Stimulated activated memory B cell treated with anti-CD40 and anti-IgM and Interleukin-4, amounts not matched to agents 10 μg/mL and 1 μg/mL and 100 μg/mL, for 72 hours (primary cell): Measurements from ENCODE around the gene RXRG.

ENCODE experiments used
- ATAC-seq: fragments of 150-1000 bp; cut with Tn5 transposase; 2 replicates; pipeline ENCODE4 v1.10.0; 2021
- H3K27ac Mint-ChIP-seq: one replicate; pipeline ENCODE4 v1.8.0; 2022; ENCODE audit warnings: mild to moderate bottlenecking, mixed read lengths
- H3K27me3 Mint-ChIP-seq: one replicate; pipeline ENCODE4 v1.8.0; 2022; ENCODE audit warnings: mixed read lengths
- H3K36me3 Mint-ChIP-seq: one replicate; pipeline ENCODE4 v1.8.0; 2022; ENCODE audit warnings: mixed read lengths
- H3K4me1 Mint-ChIP-seq: one replicate; pipeline ENCODE4 v1.8.0; 2022; ENCODE audit warnings: mixed read lengths
- H3K4me3 Mint-ChIP-seq: one replicate; pipeline ENCODE4 v1.8.0; 2022; ENCODE audit warnings: mild to moderate bottlenecking, moderate library complexity, mixed read lengths
- H3K9me3 Mint-ChIP-seq: one replicate; pipeline ENCODE4 v1.8.0; 2022; ENCODE audit warnings: mixed read lengths

RXRG gene

DNA sequence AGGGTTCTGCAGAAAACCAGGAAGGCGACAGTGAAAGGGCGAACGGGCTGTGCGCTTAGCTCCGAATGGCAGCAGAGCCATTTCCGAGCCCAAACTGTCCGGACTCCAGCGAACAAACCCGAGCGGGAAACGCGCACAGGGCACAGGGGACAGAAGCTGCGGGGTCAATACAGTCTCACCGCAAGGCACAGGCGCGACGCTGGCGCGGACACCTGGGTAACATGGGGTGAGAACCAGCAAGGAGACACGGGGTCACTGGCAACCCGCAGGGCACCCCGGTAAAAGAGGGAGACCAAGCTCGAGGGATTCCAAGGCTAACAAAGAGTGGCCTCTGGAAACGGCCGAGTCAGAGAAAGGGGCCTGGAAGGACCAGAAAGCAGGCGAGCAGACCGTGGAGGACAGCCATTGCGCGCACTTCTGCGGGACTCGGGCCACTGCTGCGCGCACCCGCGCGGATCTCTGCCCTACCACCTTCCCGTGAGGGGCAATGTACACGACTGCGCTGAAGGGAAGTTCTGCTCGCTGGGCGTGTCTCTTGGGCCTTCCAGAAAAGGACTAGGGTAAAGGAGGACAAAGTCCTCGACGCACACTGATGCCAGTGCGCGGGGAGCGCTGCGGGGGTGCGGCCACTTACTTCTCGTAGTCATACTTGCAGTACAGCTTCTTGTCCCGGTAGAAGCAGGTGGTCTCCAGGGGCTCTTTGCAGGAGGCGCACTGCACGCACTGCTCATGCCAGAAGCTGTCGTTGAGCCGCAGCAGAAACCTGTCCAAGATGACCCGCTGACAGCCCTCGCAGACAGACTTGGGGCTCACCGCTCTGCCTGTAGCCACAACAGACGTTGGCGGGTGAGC, 92.3 kb downstream of the RXRG start:
- Mint-ChIP-seq H3K9me3 (no peaks in the 10 kb centered on the region), H3K36me3 (no peaks in the 10 kb centered on the region), H3K27me3 (peaks cover 93% of the 10 kb centered on the region), H3K4me3 (no peak overlapping the region), H3K4me1 (peaks cover 17% of the 10 kb centered on the region), H3K27ac (no peak overlapping the region)
- ATAC-seq: no peak

- Mint-ChIP-seq H3K4me3 (peak overlapping the region; percentile 9), H3K36me3 (no peaks in the 10 kb centered on the region), H3K27me3 (peaks cover 93% of the 10 kb centered on the region), H3K4me1 (peaks cover 17% of the 10 kb centered on the region), H3K9me3 (no peaks in the 10 kb centered on the region), H3K27ac (no peak overlapping the region)
- ATAC-seq: no peak
Measured at GRCh38 chr1:165351863-165352441, 93.0 kb downstream of the RXRG start.
